Retinal pigment epithelial cell (primary cell): ENCODE results near the gene TEX11.

ENCODE experiments used
- DNase-seq: peaks from one replicate; pipeline ENCODE4 v3.0.0-alpha.2; 2010; ENCODE audit warnings: low read depth
- H3K4me3 ChIP-seq: 2 replicates; pipeline ENCODE4 v1.5.1; 2011; ENCODE audit warnings: mild to moderate bottlenecking, low read length, control low read depth, moderate library complexity
- TF ChIP-seq, protein P1 (sequence below): conservative IDR thresholded peaks from 2 replicates; pipeline ENCODE4 v1.5.1; 2011; ENCODE audit warnings: low read depth, low read length, control low read depth, inconsistent platforms

The TEX11 gene

DNA sequence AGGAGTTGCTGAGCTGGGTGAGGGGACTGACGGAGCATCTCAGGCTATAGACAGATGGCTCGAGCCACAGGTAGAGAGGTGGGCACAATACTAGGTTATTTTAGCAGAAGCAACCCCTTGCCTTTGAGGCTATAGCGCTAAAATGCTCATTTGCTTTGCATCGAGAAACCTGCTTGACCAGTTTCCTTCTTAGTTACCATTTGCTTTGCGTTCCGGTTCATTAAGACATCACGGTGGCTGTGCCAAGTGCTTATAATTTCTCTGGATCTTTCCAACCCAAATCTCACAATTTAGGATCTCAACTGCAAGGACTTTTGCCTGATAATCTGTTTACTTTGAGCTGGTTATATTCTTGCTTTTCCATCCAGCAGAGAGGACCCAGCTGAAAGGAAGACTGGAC, 423.0 kb downstream of the TEX11 start:
- no peak overlapping the region for H3K4me3 ChIP-seq
- no peak for DNase-seq
- TF ChIP-seq, protein P1, sequence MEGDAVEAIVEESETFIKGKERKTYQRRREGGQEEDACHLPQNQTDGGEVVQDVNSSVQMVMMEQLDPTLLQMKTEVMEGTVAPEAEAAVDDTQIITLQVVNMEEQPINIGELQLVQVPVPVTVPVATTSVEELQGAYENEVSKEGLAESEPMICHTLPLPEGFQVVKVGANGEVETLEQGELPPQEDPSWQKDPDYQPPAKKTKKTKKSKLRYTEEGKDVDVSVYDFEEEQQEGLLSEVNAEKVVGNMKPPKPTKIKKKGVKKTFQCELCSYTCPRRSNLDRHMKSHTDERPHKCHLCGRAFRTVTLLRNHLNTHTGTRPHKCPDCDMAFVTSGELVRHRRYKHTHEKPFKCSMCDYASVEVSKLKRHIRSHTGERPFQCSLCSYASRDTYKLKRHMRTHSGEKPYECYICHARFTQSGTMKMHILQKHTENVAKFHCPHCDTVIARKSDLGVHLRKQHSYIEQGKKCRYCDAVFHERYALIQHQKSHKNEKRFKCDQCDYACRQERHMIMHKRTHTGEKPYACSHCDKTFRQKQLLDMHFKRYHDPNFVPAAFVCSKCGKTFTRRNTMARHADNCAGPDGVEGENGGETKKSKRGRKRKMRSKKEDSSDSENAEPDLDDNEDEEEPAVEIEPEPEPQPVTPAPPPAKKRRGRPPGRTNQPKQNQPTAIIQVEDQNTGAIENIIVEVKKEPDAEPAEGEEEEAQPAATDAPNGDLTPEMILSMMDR: no peak

DNA sequence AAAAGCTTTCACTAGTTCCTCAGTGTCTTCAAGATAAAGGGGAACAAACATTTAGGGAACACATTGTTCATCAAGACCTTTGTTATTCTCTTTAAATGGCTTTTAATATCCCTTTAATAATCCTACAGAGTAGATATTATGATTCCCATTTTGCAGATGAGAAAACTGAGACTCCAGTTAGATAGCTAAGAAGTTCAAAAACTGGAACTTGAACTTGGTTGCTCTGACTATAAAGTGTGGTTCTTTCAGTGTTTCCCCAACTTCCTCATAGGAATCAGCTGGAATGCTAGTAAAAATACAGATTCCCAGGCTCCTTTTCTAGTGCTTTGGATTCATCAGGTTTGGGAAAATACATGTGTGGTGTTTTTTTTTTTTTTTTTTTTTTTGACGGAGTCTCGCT, 426.2 kb downstream of the TEX11 start:
- DNase-seq: no peak
- H3K4me3 ChIP-seq: no peak overlapping the region
- TF ChIP-seq, protein P1: no peak

DNA sequence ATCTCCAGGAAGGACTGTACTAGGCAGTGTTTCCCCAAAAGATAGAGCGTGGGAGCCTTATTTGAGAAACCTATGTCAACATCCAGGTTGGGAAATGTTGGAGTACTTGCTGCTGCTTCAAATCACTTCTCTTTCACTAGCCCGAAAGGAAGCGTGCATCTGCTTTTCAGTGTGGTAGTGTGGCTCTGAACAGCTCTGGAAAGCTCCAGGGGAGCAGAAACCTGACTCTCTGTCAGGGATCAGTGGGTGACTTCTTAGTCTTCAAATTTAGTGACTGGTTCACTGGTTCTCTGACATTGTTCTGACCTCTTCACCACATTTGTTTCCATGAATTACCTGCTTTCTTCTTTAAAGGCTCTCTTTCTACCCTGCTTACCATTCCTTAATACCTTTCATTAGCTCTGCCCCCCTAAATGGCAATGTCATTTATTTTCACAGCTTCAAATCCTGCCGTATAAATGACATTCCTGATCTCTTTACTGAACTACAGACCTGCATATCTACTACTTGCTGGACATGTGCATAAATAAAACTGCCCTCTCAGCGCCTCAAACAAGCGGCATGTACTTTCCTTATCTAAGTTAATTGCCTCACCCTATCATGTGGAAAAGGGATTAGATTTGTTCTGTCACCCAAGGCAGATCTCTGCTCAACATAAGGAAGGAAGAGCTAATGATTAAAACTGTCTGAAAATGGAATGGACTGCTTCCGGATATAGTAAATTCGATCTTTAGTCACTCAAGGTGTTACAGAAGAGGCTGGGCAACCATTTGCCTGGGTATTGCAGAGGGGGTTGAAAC, 426.8 kb downstream of the TEX11 start:
- no peak overlapping the region for H3K4me3 ChIP-seq
- DNase-seq: no peak
- TF ChIP-seq, protein P1: no peak

DNA sequence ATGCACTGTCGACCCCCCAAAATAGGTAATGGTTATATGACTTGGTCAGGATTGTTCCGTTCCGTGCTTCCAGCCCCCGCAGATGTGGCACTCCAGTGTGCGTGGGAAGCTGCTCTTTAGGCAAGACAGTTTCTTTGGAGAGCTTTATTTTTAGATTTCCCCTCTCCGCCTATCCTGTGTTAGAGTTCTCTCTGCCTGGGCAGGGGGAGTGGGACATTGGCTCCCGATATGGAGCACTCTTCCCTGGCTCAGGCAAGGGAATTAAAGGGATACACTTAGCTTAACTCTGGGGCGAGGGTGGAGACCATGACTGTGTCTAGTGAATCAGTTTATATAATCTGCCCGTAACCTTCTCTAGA, 427.9 kb downstream of the TEX11 start:
- no peak overlapping the region for H3K4me3 ChIP-seq
- TF ChIP-seq, protein P1: no peak
- no peak for DNase-seq

DNA sequence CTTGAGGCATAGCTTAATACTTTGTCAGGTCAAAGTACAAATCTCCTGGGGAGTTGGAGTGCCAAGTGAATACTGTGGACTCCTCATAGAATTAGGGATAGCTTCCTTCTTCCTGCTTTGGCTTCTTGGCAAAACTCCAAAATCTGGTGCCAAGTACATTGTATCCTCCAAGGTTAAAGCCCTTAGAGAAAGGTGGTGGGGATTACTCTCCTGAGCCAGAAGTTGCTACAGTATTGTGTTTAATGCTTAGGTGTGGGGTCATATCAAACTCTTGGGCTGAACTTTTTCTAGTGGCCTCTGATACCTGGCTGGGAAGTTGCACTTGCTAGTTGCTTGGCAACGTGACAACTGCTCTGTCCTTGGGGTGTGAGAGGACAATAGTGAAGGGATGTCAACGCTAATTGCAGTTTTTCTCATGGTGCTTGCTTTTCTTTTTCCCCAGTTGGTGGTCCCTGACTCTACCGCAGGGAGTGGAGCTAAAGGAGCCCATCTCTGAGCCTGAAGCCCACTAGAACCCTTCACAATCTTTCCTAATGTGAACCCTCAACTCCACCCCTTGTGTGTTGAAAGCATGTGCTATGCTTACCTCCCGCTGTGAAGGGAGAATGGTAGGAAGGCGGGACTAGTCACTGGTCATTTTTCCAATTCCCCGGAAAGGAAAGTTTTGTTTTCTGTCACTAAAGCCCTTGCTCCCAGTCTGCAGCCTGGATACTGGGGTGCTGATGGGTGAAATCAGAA, 428.4 kb downstream of the TEX11 start:
- no peak overlapping the region for H3K4me3 ChIP-seq
- no peak for DNase-seq
- TF ChIP-seq, protein P1: no peak

DNA sequence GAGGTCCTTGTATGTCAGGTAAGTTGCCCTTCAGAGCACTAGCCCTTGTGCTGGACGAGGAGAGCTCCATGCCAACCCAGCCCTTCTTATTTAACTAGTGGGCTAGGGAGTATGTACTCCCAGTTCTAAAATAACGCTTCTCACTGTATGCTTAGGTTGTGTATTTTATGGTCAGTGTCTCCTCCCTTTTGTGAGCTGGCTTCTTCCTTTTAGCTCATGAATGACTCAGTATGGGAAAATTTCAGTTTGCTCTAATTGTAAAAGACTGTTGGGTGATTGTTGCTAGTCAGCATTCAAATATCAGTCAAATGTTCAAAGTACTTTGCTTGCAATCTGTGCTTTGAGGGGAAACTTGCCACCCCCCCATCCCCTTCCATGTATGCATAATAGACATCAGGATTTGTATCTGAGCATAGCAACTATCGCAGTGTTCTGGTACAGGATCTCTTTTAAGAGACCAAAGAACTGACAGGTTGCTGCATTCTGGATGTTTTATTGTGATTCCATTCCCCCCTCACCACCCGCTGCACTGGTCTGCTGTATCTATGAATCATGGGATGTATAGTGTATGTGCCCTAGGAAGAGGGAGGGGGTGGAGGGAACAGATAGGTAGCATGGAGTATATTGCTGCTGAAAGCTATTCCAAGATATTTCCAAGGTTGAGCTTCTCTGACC, 429.1 kb downstream of the TEX11 start:
- no peak overlapping the region for H3K4me3 ChIP-seq
- TF ChIP-seq, protein P1: no peak
- DNase-seq: no peak
